D341Med (cell line): ENCODE data around the gene KLRG1.

Source experiments
- DNase-seq: peaks from one replicate; pipeline ENCODE4 v3.0.0; 2012; ENCODE audit warnings: low spot score

The KLRG1 gene

GRCh38 chr12:9041321-9041720 is 52.0 kb downstream of the KLRG1 start:
- DNase-seq: no peak

DNA sequence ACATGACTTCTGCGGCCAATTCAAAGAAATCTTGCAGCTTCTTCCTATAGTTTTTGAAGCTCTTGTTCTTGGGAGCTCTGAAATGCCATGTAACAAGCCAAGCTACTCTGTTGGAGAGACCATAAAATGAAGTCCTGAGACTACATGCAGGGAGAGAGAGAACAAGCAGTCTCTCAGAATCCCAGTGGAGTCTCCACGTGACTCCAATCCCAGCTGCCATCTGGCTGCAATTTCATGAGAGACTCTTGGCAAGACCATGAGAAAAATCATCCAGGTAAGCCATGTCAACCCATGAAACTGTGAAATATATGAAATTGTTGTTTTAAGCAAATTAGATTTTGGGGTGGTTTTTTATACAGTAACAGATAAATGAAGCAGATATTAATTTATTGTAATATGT is 54.4 kb downstream of the KLRG1 start:
- DNase-seq: peak; percentile 24

- DNase-seq: no peak
Observed at GRCh38 chr12:9047105-9047504, 57.8 kb downstream of the KLRG1 start.

GRCh38 chr12:9048930-9049329 is 59.6 kb downstream of the KLRG1 start:
- no peak for DNase-seq

DNA sequence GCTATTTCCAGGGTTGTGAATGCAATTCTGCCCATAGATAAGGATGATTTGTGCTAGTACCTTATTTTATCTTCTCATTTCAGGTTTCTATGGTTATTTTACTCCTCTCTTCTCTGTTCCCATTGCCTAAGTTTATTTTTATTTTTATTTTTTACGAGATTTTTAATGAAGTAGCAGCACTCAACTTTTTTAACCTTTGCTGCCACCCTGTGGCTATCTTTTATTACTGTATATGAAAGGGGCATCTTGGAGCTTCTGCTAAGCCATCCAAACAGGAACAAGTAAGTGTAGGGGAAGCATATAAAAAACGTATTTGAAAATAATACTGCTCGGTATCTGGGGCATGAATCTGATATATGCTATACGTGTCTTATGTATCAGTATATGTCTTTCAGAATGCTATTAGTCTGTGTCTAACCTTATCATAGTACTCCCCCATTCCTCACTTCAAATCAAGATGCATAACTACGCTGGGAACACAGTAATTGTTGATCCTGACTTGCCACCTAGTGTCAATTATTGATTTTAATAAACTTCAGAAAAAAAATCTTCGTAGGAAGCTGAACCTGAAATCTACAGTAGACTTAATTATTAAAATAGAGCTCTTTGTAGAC is 60.3 kb downstream of the KLRG1 start:
- DNase-seq: peak; percentile 33

DNA sequence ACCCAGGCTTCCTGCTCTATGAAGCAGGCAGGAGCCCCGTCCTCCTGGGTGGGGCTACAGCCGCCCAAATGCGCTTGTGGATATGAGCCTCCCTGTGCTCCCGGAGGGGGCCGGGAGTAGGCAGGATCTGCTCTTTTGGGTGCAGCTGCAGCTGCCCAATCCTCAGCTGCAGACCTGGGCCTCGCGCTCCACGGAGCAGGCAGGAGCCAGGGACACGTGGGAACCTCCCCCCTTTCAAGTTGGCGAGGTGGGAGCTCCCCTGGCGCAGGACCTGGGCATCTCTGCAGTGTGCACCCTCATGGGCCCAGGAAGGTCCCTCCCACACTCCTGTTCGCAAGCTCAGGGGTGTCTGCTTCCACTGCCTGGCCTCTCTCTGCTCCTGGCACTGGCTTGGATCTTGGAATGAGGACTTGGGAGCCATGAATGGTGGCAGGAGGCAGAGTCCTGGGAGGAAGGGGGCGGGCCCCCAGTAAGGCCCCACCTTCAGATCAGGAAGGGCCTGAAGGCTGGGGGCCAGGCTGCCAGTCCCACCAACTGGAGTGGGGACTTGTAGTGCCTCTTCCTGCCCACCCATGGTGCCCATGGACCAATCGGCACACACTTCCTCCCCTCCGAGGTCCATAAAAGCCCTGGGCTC is 61.3 kb downstream of the KLRG1 start:
- no peak for DNase-seq

DNA sequence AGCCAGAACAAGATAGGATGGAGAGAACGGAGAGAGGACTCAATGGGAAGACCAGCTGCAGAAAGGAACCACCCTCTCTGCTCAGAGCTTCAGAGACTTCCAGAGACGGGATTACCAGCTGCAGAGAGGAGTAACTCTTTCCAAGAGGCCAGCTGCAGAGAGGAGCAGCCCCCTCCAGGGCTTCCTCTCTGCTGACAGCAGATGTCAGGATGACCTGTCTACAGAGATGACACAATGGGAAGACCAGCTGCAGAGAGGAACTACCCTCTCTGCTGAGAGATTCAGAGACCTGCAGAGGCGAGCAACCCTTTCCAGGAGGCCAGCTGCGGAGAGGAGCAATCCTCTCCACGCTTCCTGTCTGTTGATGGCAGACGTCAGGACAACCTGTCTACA is 61.8 kb downstream of the KLRG1 start:
- DNase-seq: no peak

GRCh38 chr12:9052610-9053009 is 63.3 kb downstream of the KLRG1 start:
- no peak for DNase-seq
